Muscle of arm (tissue), 12 donors: Measurements from ENCODE around the gene CD101. TPM values are rescaled to one million over a fixed set of nuclear protein-coding genes. Genes with fewer than 3 reads are reported as not detected.

Source experiments
- DNase-seq: peaks from one replicate; pipeline ENCODE4 v3.0.0-alpha.2; 2013
- polyA plus RNA-seq, 12 donors: library from polyadenylated mRNA; unstranded; fragments of 120-200 nt; gene quantifications; one replicate each; pipeline ENCODE4 v1.2.1, GENCODE V29; 2013; ENCODE audit not compliant: insufficient read length in 12 of 12

Gene CD101
- polyA plus RNA-seq, 12 donors: 3.2 to 31.0 (median 5.0) TPM; not detected in 1

DNA sequence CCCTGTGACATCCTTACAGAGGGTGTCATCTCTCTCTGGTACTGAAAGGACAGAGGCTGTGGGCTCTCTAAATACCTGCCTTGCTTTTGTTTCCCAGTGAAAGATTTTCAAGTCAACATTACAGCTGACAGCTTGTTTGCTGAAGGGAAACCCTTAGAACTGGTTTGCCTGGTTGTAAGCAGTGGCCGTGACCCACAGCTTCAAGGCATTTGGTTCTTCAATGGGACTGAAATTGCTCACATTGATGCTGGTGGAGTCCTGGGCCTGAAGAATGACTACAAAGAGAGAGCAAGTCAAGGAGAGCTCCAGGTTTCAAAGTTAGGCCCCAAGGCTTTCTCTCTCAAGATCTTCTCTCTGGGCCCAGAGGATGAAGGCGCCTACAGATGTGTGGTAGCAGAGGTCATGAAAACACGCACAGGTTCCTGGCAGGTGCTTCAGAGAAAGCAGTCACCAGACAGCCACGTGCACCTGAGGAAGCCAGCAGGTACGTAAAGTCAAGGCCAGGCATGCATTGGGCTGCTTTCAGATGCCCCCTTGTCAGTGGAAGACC, 11.8 kb downstream of the CD101 start:
- DNase-seq: no peak

DNA sequence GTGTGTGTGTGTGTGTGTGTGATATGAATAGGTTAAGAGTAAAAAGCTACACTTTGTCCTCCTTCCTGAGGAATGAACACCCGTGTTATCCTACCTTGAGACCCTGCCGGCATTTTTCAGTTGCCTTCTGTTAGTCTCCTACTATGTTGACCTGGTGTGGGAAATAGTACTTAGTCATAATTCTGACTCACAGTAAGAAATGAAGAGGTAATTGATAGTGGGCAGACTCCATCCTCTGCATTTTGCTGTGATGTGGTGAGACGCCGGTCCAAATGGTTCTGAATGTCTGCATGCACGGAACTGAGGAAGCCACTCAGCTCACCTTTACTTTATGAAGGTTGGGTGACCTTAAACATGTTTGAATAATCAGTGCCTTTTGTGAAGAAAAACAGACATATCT, 12.6 kb downstream of the CD101 start:
- DNase-seq: no peak

DNA sequence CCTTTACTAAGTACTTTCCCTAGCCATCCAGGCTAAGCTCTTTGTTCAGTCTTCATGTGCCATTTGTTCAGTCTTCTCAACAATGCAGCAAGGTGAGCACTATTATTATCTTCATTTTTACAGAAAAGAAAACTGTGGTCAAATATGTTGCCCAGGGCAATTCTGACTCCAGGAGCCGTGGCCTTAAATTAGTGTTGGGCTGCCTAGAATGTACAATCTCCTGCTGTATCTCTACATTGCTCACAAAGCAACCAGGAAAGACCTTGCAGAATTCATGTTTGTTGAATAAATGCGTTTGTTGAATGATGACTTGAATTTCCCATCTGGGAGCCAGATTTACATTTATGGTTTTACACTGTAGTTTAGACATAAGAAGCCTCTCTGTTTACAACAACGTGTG, 14.2 kb downstream of the CD101 start:
- DNase-seq: no peak

DNA sequence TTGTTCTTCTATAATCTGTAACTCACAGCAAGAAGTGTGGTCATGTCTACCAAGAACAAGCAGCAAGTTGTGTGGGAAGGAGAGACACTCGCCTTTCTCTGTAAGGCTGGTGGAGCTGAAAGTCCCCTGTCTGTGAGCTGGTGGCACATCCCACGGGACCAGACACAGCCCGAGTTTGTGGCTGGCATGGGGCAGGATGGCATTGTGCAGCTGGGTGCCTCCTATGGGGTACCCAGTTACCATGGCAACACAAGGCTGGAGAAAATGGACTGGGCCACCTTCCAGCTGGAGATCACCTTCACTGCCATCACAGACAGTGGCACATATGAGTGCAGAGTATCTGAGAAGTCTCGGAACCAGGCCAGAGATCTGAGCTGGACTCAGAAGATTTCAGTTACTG, 15.5 kb downstream of the CD101 start:
- DNase-seq: no peak

DNA sequence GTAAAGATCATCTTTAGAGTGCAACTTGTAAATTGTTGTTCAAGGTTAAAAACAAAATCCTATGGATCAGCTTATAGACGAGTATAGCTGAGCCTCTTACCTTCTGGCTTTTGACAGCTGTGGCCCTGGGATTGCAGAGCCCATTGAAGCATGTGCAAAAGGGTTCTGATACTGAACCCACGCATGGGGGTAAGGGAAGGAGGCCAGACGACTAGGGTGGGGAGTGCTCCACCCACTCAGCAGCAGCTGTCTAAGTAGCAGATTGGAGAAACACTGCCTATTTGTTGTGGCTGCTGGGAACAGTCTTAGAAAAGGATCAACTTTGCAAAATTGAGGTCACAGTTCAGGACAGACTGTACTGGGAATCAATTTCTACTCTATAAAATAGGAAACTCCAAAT, 16.1 kb downstream of the CD101 start:
- DNase-seq: no peak

DNA sequence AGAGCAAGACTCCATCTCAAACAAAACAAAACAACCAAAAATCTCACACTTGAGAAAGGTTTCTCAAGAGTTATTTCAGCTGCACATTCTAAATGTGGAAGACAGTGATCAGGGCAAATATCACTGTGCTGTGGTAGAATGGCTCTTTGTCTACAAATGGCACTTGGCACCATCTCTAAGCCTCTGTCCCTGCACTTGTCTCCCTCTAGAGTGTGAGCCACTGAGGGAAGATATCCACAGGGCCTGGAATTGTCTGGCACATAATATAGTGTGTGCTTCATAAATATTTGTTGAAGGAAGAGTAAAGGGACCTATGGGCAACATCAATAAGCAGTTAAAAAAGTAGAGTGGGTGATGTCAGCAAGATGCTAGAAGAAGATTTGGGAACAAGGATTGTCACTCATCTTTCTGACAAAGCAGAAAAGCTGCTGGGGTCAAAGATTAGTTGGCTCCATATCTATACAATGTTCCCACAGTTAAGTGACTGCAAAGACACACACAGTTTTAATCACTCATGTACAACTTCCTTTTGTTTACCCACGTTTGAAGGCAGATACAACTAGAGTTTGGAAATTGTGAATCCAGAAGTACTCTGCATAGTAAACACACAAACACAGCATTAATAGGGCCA, 19.1 kb downstream of the CD101 start:
- DNase-seq: no peak

DNA sequence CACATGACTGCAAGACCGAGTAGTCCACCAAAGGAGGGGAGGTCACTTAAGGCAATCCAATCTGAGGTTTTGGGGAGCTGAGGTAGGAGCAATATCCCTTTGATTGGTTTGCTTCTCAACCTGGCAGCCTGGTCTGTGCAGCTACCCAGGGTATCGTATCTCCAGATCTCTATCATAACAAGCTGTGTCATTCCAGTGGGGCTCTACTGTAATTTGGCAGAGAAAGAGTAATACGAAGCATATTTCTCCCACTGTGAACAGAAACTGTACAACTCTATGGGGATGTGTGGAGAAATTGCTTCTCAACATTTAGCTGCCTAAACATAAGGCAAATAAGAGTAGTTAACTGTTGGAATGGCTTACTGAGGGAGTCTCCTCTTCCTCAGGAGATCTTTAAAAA, 20.6 kb downstream of the CD101 start:
- no peak for DNase-seq

DNA sequence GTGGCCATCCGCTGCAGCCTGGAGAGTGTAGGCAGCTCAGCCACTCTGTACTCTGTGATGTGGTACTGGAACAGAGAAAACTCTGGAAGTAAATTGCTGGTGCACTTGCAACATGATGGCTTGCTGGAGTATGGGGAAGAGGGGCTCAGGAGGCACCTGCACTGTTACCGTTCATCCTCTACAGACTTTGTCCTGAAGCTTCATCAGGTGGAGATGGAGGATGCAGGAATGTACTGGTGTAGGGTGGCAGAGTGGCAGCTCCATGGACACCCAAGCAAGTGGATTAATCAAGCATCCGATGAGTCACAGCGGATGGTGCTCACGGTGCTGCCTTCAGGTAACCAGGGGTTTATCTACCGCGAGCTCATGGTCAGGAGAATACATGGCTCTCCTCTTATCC, 24.0 kb downstream of the CD101 start:
- no peak for DNase-seq

DNA sequence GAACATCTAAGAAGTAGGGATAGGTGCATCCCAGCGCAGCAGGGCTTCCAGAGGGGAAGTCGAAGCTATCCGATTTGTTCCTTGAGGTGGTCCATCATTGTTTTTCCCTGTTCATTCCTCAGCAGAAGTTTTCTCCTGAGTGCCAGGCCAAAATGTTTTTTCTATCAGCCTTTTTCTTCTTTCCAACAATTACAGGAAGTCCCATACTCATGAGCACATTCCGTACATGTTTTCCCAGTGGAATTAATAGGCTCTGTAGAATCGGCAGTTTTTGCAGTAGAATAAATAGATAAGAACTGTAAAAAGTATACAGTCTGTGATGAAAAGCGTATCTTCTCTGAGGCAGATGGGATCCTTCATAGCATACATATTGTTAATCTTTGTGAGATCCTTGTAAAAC, 24.8 kb downstream of the CD101 start:
- DNase-seq: no peak

DNA sequence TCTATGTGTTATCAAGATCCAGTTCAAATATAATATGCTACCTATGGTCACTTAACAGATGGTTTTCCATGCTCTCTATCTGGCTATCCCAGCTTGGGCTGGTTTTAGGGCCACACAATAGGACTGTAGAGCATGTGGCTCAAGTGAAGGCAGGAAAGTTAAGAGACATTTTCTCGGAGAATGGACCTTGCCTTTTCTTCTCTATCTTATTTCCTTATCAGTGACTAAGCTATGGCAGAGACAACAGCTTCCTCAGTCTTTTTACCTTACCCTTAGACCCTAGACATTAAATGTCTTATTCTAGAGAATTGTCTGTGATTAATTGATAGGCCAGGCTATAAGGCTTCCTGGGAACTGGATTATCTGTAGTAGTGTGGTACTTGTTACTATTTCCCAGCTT, 28.1 kb downstream of the CD101 start:
- DNase-seq: no peak

DNA sequence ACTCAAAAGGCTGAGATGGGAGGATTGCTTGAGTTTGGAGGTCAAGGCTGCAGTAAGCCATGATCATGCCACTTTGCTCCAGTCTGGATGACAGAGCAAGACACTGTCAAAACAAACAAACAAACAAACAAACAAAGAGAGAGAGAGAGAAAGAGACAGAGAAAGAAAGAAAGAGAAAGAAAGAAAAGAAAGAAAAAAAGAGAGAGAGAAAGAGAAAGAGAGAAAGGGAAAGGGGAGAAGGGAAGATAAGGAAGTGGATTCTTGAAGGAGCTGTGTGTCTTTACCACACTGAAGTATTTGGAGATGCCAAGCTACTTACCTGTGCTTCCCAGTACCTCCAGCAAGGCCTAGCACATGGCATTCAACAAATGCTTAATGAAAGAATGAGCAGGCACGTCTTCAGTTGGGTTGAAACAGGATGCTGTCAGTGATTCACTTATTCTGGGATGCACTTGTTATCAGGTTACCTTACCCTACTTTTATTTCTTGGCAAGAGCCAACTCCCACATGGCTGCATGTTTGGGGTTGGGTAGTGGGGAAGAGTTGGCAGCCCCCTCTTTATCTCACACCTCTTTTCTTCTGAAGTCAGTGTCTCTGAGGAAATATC, 28.8 kb downstream of the CD101 start:
- no peak for DNase-seq

DNA sequence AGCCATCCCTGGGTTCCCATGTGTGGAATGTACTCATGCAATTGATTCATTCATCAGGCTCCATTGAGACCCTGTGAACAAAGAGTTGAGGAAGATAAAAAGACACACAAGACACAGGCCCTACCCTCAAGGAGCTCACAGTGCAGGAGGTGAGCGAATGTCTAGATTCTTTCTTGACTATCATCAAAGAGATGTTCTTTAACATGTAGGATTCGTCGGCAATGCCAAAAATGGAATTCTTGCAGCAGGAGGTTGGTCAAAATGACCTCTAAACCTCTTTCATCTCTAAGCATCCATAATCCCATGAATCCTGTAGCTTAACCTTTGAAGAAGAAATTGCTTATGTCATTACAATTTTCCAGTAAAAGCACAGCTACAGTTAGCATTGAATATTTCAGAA, 30.7 kb downstream of the CD101 start:
- DNase-seq: no peak

DNA sequence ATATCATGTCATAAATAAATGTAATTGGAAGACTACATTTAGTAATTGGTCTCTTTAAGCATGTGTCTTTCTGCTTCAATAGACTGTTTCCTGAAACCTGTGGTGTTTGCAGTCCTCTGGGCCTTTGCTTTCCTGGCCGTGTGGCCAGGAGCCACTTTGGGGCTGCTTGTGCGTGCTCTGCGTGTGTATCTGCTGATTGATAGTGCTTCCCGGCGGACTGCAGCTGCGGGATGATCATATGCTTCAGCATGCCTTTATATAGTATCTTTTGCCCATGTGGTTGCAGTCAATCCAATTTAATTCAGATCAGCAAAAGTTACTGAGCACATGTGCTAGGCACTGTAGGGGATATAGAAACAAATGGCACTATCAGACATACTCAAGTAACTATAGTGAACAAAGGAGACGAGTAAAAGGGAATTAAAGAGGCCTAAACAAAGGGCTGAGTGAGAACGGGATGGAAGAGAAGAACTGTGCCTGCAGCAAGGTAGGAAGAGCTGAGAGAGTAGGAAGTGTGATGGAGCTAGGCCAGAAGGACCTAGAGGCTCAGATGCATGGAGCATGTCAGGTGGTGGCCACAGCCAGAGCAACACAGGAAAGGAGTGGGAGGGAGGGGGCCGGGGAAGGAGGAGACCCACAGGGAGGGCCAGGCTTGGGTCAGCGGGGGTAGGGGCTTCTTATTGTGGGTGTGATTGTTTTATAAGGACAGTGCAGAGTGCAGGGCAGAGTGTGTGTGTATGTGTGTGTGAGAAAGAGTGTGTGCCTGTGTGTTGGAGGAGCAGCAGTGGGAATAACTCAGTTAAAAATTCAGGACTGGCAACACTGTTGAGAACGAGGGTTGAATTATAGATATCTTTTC, 31.4 kb downstream of the CD101 start:
- DNase-seq: no peak

DNA sequence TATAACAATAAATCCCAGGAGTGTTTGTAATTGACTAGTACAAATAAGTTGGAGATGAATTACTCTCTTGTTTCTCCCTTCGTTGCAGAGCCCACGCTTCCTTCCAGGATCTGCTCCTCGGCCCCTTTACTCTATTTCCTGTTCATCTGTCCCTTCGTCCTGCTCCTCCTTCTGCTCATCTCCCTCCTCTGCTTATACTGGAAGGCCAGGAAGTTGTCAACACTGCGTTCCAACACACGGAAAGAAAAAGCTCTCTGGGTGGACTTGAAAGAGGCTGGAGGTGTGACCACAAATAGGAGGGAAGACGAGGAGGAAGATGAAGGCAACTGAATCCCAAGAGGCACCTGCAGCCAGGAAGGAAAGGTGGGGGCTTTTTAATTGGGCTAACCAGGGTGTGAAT, 32.2 kb downstream of the CD101 start:
- no peak for DNase-seq

DNA sequence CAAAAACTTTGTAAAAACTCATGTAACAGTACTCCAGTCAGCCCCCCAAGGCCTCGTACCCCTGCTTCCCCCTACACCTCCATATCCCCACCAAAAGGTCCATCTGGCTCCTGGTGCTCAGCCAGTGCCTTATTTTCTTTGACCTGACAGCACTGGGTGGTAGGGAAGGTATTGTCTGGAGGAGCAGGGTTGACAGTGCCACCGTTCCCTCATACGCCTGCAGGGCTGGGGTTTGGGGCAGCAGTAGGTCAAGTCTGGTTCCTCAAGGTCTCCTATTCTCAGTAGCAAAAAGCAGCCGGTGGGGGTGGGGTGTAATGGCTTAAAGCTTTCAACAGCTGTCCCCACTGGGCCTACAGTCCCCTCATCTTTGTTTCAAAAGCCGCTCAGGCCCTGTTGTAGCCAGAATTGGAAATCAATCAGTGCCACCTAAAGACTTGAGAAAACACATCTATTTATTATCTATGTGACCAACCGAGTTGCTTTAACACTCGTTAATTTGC, 33.3 kb downstream of the CD101 start:
- no peak for DNase-seq

DNA sequence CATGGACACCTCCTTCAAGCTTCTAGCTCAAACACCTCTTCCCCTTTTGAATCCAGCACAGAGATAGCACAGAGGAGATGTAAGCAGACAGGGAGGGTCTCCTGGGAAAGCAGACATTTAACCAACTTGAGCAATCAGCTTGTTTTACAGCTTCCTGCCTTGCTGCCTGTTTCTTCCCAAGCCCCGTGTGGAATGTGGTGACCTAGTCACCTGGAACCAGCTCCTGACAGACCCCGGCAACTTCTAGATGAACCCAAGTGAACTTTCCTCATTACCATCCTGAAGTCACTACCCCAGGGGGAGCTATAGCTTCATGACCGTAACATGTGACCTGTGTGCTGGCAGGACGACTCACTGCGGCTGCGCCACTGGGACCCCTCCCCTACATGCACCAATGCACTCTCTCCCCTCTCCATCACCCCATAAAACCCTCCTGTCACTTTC, 34.5 kb downstream of the CD101 start:
- no peak for DNase-seq

DNA sequence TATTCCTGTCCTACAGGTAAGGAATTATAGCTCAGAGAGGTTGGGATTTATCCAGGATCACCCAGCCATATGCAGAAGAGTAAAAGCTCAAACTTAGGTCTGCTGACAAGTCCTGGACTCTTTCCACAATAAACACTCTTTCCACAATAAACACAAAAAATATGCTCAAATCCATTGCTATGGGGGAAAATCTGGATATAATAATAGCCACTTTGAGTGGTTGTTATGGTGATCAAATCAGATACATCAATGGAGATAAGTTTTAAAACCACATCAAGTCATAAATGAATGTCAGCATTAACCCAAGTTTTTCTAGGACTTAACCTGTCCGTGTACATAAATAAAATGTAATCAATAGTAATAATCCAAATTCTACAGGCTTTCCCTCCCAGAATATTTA, 36.2 kb downstream of the CD101 start:
- DNase-seq: no peak

DNA sequence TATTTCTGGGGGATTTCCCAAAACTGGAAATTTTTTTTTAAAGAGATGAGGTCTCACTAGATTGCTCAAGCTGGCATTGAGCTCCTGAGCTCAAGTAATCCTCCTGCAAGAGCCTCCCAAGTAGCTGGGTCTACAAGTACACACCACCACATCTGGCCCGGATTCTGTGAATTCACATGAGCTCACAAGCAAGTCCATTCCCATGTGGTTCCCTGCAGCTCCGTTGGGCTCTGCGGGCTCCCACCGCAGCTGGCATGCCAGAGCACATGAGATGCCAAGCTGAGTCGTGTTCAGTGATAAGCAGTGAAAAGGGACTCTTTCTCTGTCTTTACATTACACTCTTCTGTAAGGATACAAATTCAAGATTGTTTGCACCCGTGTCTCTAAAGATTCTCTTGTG, 36.7 kb downstream of the CD101 start:
- no peak for DNase-seq

DNA sequence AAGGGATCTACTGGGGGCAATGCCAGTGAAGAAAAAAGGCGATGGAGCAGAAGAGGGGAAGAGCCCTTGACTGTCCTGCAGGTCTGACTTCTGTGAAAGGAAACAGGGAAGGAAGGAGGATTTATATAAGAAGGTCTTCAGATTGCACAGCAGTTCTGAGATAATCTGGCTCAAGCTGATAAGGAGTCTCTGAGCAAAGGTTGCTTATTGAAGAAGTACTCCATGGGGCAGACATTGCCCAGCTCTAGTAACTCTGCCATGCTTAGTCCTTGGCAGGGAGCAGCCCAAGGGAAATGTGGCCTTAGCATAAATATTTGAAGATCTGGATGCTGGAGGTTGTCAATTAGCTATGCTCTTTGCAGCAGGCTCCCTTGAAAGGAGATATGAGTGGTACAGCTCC, 42.7 kb downstream of the CD101 start:
- no peak for DNase-seq

DNA sequence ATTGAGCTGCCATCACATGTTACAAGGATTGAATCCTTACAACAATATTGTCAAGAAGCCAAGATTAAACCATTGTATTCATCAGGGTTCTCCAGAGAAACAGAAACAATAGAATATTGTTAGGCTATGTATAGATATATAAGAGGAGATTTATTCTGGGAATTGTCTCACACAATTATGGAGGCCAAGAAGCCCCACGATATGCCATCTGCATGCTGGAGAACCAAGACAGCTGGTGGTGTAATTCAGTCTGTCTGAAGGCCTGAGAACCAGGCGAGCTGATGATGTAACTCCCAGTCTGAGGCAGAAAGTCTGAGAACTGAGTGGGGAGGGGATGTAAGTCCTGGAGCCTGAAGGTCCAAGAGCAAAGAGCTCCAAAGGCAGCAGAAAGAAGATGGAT, 44.1 kb downstream of the CD101 start:
- DNase-seq: no peak

DNA sequence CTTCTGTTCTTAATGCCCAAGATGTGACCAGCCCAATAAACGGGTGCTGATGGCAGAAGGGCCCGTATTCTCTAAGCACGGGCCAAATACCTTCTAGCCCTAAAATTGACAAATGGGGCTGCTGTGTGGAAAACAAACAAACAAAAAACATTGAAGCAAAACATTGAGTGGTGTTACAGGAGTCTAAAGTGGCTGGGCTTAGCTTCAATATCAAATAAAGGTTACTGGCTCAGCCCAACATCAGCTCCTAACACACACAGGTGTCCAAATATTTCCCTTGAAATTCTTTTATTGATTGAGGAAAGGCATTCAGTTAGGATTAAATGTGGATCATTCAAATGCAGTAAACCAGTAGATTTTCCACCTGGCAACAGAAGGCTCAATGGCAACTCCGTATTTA, 45.2 kb downstream of the CD101 start:
- no peak for DNase-seq

DNA sequence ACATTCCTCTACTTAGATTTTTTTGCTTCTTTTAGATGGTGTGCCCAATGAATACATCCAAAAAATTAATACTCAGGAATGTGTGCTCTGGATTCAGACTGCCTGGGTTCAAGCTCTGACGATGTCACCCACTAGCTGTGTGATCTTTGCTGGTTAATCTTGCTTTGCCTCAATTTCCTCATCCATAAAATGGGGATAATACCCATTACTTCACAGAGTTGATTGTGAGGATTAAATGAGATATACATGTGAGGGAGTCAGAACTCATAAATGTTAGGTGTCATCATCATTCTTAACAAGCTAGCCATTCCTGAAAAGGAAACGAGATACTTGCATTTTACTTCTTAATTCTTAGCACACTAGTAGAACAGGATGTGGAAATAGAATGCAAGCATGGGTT, 45.7 kb downstream of the CD101 start:
- no peak for DNase-seq

DNA sequence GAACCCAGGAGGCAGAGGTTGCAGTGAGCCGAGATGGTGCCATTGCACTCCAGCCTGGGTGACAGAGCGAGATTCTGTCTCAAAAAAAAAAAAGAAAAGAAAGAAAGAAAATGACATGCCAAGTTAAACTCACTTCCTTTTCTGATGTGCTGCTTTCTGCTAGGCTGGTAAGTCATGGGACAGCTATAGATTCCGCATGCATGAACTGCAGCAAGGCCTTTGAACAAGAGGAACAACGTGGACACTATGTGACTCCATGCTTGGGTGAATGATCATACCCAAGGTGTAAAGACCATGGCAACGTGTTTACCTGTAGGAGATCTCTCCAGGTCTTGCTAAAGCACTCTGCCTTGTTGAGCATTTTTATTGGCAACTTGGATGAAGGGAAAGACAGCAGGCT, 48.3 kb downstream of the CD101 start:
- no peak for DNase-seq
